HG03135 (cell line): ENCODE measurements around the gene MAGEA2B.
"Not testable (repeated sequence)": the region's sequence is repeated elsewhere in the genome, so short reads cannot be mapped to it uniquely, and the experiment has no call there.

ENCODE experiments used
- ATAC-seq: cut with Tn5 transposase; IDR thresholded peaks from one replicate; pipeline ENCODE4 v1.9.1; 2021; ENCODE audit warnings: mild to moderate bottlenecking, moderate library complexity; ENCODE audit not compliant: unreplicated experiment

Gene MAGEA2B, protein sequence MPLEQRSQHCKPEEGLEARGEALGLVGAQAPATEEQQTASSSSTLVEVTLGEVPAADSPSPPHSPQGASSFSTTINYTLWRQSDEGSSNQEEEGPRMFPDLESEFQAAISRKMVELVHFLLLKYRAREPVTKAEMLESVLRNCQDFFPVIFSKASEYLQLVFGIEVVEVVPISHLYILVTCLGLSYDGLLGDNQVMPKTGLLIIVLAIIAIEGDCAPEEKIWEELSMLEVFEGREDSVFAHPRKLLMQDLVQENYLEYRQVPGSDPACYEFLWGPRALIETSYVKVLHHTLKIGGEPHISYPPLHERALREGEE

DNA sequence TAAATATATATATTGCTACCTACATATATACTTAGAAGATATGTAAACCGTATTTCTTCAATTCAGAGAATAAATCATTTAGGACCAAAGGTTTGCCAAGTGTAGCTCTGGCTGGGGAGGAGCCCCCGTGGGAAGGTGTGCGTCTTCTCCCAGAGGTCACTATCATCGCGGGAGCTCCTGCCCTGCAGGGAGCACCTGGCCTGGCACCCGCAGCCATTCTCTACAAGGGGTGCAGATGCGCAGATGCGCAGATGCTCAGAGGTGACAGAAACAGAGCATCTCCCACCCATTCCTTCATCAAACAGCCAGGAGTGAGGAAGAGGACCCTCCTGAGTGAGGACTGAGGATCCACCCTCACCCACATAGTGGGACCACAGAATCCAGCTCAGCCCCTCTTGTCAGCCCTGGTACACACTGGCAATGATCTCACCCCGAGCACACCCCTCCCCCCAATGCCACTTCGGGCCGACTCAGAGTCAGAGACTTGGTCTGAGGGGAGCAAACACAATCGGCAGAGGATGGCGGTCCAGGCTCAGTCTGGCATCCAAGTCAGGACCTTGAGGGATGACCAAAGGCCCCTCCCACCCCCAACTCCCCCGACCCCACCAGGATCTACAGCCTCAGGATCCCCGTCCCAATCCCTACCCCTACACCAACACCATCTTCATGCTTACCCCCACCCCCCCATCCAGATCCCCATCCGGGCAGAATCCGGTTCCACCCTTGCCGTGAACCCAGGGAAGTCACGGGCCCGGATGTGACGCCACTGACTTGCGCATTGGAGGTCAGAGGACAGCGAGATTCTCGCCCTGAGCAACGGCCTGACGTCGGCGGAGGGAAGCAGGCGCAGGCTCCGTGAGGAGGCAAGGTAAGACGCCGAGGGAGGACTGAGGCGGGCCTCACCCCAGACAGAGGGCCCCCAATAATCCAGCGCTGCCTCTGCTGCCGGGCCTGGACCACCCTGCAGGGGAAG, at the start of gene MAGEA2B:
Gene MAGEA2B, plus strand, starts transcription at position 814 of the 973 bp plus-strand sequence. CDS start 2,479 bp downstream, outside the sequence.
- not testable (repeated sequence) for ATAC-seq

DNA sequence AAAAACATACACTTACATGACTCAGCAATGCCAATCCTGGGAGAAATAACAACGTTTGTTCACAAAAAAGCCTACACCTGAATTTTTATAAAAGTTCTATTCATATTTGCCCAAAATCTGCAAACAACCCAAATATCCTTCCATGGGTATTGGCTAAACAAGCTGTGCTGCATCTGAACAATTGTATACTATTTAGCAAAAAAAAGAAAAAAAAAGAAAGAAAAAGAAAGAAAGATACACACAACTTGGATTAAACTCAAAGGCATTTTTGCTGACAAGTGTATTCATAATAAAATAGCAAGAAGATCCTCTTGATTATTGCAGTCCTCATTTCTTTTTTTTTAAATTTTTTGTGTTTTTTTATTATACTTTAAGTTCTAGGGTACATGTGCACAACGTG, 40.3 kb upstream of the MAGEA2B start:
- no peak for ATAC-seq

DNA sequence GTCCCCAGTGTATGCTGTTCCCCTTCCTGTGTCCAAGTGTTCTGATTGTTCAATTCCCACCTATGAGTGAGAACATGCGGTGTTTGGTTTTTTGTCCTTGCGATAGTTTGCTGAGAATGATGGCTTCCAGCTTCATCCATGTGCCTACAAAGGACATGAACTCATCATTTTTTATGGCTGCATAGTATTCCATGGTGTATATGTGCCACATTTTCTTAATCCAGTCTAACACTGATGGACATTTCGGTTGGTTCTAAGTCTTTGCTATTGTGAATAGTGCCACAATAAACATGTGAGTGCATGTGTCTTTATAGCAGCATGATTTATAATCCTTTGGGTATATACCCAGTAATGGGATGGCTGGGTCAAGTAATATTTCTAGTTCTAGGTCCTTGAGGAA, 39.8 kb upstream of the MAGEA2B start:
- ATAC-seq: not testable (repeated sequence)

DNA sequence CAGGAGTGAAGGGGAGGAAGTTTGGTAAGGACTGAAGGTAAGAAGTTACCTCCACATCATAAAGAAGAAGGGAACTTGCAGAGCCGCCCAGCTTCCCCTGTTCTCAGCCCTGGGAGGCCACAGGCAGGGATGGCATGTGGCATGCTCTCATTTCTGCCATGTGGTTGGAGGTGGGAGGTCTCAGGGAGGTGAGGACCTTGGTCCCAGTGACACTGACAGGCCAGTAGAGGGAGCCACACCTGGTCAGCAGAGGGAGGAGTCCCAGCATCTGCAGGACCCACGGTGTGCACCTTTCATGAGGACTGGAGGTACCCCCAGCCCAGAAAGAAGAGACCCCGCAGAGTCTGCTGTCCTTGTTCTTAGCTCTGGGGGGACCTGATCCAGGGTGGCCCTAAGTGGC, 33.4 kb upstream of the MAGEA2B start:
- peak; percentile 84 for ATAC-seq

DNA sequence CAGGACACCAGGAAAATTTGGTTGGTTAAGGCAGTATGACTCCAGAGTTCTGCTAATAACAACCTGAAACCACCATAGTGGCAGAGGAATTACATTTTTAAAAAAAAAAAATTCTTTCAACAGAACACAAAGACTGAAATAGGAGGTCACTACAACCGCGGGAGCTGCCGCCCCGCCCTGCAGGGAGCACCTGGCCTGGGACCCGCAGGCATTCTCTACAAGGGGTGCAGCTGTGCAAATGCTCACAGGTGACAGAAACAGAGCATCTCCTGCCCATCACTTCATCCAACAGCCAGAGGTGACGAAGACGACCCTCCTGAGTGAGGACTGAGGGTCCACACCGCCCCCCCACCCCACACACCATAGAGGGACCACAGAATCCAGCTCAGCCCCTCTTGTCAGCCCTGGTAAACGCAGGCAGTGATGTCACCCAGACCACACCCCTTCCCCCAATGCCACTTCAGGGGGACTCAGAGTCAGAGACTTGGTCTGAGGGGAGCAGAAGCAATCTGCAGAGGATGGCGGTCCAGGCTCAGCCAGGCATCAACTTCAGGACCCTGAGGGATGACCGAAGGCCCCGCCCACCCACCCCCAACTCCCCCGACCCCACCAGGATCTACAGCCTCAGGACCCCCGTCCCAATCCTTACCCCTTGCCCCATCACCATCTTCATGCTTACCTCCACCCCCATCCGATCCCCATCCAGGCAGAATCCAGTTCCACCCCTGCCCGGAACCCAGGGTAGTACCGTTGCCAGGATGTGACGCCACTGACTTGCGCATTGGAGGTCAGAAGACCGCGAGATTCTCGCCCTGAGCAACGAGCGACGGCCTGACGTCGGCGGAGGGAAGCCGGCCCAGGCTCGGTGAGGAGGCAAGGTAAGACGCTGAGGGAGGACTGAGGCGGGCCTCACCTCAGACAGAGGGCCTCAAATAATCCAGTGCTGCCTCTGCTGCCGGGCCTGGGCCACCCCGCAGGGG, 16.2 kb upstream of the MAGEA2B start, which contains the start of gene MAGEA3:
Gene MAGEA3, plus strand, starts transcription at position 843 of the 980 bp plus-strand sequence. CDS start 2,039 bp downstream, outside the sequence.
- ATAC-seq: not testable (repeated sequence)

DNA sequence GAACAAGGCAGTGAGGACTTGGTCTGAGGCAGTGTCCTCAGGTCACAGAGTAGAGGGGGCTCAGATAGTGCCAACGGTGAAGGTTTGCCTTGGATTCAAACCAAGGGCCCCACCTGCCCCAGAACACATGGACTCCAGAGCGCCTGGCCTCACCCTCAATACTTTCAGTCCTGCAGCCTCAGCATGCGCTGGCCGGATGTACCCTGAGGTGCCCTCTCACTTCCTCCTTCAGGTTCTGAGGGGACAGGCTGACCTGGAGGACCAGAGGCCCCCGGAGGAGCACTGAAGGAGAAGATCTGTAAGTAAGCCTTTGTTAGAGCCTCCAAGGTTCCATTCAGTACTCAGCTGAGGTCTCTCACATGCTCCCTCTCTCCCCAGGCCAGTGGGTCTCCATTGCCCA, 14.0 kb upstream of the MAGEA2B start:
- ATAC-seq: not testable (repeated sequence)

DNA sequence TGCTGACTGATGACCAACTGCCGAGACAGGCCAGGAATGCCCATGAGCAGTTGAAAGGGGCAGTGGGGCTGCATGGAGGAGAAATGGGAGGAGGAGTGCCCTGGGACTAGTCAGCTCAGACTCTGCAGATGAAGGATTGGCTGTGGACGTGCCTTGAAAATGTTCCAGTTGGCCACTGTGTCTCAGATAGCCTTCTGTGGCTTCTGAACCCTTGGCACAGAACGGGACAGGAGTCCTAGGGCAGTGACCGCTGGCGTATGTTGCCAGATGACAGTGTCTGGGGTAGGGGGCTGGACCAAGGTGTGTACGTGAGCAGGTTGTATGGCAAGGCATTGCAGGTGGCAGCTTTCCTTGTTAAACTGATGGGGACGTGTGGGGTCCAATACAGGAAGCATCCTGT, 7.9 kb upstream of the MAGEA2B start:
- not testable (repeated sequence) for ATAC-seq

DNA sequence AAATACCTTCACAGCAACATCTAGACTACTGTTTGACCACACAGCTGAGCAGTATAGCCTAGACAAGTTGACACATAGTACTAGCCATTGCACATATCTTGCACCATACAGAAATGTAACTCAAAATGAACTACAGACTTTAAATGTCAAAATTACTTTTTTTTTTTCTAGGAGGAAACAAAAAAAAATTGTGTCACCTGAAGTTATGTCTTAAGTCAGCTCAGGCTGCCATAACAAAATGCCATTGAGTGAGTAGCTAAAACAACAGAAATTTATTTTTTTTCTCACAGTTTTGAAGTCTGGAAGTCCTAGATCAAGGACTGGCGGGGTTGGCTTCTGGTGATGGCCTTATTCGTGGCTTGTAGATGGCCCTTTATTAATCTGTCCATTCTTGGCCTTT, 5.3 kb upstream of the MAGEA2B start, which contains the start of gene CSAG2:
Gene CSAG2, minus strand, starts transcription at position 101 of the 400 bp plus-strand sequence. CDS start 161 bp downstream, outside the sequence.
- not testable (repeated sequence) for ATAC-seq

DNA sequence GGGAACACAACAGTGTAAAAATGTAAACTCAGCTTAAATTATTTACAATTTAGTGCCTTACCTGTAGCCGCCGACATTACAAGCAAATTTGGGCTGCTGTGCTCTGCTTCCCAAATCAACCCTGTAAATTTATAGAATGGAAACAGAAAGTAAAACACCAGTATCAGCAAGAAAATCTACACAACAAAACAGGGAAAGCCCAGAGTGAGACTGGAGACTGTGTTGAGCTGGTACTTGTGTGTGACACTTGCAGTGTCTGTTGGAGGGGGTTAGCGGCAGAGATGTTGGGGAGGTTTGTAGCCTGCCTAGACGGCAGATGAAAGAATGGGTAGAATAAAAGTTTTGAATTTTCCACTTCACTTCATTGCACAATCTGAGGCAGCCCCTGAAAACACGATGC, 1.2 kb upstream of the MAGEA2B start:
- ATAC-seq: not testable (repeated sequence)

DNA sequence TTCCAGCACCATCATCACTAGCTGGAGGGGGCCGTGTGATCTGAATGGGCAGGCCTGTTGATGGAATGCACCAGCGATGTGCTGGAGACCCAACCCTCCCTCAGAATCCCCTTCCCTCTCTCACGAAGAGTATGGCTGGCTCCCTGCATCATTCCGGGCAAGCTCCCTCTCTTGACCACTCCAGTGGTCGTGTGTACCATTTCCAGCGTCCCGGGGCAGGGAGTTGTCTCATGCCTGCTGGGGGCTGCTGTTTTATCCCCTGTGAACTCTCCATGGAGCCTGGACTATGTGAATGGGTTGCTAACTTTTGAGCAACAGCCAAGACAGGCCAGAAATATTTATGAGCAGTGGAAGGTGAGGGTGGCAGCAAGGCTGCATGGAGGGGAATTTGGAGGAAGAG, 11.0 kb downstream of the MAGEA2B start:
- no peak for ATAC-seq

DNA sequence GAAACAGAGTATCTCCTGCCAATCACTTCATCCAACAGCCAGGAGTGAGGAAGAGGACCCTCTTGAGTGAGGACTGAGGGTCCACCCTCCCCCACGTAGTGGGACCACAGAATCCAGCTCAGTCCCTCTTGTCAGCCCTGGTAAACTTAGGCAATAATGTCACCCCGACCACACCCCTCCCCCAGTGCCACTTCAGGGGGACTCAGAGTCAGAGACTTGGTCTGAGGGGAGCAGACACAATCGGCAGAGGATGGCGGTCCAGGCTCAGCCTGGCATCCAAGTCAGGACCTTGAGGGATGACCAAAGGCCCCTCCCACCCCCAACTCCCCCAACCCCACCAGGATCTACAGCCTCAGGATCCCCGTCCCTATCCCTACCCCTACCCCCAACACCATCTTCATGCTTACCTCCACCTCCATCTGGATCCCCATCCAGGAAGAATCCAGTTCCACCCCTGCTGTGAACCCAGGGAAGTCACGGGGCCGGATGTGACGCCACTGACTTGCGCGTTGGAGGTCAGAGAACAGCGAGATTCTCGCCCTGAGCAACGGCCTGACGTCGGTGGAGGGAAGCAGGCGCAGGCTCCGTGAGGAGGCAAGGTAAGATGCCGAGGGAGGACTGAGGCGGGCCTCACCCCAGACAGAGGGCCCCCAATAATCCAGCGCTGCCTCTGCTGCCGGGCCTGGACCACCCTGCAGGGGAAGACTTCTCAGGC, 19.0 kb downstream of the MAGEA2B start, which contains the start of the genes CSAG1 and MAGEA12:
Gene CSAG1, minus strand, starts transcription at position 461 of the 715 bp plus-strand sequence. CDS start 1,261 bp downstream, outside the sequence.
Gene MAGEA12, plus strand, starts transcription at position 497 of the 715 bp plus-strand sequence. CDS start 2,405 bp downstream, outside the sequence.
- ATAC-seq: no peak

DNA sequence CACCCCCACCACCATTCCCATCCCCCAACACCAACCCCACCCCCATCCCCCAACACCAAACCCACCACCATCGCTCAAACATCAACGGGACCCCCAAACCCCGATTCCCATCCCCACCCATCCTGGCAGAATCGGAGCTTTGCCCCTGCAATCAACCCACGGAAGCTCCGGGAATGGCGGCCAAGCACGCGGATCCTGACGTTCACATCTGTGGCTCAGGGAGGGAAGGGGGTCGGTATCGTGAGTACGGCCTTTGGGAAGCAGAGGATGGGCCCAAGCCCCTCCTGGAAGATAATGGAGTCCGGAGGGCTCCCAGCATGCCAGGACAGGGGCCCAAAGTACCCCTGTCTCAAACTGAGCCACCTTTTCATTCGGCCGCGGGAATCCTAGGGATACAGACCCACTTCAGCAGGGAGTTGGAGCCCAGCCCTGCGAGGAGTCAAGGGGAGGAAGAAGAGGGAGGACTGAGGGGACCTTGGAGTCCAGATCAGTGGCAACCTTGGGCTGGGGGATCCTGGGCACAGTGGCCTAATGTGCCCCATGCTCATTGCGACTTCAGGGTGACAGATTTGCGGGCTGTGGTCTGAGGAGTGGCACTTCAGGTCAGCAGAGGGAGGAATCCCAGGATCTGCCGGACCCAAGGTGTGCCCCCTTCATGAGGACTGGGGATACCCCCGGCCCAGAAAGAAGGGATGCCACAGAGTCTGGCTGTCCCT, 19.9 kb downstream of the MAGEA2B start:
- ATAC-seq: not testable (repeated sequence)

DNA sequence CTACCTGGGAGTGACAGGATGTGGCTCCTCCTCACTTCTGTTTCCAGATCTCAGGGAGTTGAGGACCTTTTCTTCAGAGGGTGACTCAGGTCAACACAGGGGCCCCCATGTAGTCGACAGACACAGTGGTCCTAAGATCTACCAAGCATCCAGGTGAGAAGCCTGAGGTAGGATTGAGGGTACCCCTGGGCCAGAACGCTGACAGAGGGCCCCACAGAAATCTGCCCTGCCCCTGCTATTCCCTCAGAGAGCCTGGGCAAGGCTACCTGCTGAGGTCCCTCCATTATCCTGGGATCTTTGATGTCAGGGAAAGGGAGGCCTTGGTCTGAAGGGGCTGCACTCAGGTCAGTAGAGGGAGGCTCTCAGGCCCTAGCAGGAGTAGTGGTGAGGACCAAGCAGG, 20.7 kb downstream of the MAGEA2B start:
- no peak for ATAC-seq

DNA sequence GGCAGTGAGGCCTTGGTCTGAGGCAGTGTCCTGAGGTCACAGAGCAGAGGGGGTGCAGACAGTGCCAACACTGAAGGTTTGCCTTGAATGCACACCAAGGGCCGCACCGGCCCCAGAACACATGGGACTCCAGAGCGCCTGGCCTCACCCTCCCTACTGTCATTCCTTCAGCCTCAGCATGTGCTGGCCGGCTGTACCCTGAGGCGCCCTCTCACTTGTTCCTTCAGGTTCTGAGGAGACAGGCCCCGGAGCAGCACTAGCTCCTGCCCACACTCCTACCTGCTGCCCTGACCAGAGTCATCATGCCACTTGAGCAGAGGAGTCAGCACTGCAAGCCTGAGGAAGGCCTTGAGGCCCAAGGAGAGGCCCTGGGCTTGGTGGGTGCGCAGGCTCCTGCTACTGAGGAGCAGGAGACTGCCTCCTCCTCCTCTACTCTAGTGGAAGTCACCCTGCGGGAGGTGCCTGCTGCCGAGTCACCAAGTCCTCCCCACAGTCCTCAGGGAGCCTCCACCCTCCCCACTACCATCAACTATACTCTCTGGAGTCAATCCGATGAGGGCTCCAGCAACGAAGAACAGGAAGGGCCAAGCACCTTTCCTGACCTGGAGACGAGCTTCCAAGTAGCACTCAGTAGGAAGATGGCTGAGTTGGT, 21.6 kb downstream of the MAGEA2B start:
- no peak for ATAC-seq

DNA sequence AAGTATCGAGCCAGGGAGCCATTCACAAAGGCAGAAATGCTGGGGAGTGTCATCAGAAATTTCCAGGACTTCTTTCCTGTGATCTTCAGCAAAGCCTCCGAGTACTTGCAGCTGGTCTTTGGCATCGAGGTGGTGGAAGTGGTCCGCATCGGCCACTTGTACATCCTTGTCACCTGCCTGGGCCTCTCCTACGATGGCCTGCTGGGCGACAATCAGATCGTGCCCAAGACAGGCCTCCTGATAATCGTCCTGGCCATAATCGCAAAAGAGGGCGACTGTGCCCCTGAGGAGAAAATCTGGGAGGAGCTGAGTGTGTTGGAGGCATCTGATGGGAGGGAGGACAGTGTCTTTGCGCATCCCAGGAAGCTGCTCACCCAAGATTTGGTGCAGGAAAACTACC, 22.1 kb downstream of the MAGEA2B start:
- ATAC-seq: not testable (repeated sequence)

DNA sequence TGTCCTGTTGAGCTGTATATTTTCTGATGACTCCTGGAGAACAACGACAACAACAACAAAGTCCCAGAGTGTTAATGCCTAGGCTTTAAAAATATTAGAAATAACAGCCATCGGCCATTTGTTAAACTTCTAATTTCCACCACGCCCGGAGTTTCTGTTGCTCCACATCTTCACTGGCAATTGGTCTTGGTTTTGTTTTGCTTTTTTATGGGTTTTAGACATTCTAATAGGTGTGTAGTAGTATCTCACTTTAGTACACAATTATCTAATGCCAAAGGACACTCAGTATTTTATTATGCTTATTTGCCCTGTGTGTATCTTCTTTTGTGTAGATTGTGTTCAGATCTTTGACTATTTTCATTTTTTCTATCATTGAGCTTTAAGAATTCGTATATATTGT, 24.1 kb downstream of the MAGEA2B start:
- ATAC-seq: no peak

DNA sequence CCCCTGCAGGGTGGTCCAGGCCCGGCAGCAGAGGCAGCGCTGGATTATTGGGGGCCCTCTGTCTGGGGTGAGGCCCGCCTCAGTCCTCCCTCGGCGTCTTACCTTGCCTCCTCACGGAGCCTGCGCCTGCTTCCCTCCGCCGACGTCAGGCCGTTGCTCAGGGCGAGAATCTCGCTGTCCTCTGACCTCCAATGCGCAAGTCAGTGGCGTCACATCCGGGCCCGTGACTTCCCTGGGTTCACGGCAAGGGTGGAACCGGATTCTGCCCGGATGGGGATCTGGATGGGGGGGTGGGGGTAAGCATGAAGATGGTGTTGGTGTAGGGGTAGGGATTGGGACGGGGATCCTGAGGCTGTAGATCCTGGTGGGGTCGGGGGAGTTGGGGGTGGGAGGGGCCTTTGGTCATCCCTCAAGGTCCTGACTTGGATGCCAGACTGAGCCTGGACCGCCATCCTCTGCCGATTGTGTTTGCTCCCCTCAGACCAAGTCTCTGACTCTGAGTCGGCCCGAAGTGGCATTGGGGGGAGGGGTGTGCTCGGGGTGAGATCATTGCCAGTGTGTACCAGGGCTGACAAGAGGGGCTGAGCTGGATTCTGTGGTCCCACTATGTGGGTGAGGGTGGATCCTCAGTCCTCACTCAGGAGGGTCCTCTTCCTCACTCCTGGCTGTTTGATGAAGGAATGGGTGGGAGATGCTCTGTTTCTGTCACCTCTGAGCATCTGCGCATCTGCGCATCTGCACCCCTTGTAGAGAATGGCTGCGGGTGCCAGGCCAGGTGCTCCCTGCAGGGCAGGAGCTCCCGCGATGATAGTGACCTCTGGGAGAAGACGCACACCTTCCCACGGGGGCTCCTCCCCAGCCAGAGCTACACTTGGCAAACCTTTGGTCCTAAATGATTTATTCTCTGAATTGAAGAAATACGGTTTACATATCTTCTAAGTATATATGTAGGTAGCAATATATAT, 39.5 kb downstream of the MAGEA2B start, which contains the start of gene MAGEA2:
Gene MAGEA2, minus strand, starts transcription at position 157 of the 965 bp plus-strand sequence. CDS start 2,479 bp downstream, outside the sequence.
- not testable (repeated sequence) for ATAC-seq
